ENCODE data around the gene IRF2BP1. TPM values are rescaled to one million over a fixed set of nuclear protein-coding genes. Genes with fewer than 3 reads are reported as not detected.

IRF2BP1 gene
- total and polyA plus RNA-seq, 2 of the 13 experiments (the other 11 are each of a cell fraction or from before 2014, with no cell fraction given): 4.3 to 14.3 TPM

DNA sequence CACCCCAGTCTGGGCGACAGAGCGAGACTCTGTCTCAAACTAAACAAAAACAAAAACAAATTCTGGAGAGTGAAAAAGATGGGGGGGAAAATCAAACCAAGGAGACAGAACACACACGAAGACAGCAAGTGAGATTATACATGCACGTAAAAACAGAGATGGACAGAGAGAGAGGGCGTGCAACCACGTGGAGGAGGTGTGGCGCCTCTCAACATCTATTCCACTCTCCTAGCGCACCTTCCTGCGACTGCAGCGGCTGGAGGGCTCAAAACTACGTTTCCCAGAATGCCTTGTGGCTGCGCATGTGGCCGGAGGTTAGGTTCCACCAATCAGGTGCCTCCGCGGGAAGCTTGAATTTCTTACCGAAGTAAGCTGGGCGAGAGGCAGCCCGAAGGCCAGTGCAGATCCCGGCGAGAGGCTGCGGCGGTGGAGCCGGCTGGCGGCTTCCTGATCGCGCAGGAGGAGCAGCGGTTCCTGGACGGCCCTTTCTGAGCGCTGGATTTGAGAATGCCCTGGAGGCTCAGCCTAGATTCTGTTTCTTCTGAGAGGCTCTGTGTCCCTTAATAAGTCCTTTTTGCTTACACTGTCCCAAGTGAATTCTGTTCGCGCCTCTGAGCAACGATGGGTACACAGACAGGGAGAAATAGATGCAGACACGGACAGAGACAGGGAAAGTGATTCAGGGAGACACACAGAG, 41.8 kb upstream of the IRF2BP1 start (continued):
- TF ChIP-seq, protein P1, sequence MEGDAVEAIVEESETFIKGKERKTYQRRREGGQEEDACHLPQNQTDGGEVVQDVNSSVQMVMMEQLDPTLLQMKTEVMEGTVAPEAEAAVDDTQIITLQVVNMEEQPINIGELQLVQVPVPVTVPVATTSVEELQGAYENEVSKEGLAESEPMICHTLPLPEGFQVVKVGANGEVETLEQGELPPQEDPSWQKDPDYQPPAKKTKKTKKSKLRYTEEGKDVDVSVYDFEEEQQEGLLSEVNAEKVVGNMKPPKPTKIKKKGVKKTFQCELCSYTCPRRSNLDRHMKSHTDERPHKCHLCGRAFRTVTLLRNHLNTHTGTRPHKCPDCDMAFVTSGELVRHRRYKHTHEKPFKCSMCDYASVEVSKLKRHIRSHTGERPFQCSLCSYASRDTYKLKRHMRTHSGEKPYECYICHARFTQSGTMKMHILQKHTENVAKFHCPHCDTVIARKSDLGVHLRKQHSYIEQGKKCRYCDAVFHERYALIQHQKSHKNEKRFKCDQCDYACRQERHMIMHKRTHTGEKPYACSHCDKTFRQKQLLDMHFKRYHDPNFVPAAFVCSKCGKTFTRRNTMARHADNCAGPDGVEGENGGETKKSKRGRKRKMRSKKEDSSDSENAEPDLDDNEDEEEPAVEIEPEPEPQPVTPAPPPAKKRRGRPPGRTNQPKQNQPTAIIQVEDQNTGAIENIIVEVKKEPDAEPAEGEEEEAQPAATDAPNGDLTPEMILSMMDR (CRISPR knock-in tag; IDR thresholded peaks at IDR 0.05): peak; percentile 43
- TF ChIP-seq SNAPC2 (CRISPR knock-in tag; IDR thresholded peaks at IDR 0.05): peak; percentile 76; the same call in 1 of the 2 replicates
- no peak for TF ChIP-seq ZNF773 (CRISPR knock-in tag; IDR thresholded peaks at IDR 0.05; ENCODE audit: borderline replicate concordance)
- no peak for TF ChIP-seq NR3C1 (CRISPR knock-in tag; IDR thresholded peaks at IDR 0.05)
- TF ChIP-seq ZFAT (CRISPR knock-in tag; conservative IDR thresholded peaks at IDR 0.05): no peak
- TF ChIP-seq, protein P2, sequence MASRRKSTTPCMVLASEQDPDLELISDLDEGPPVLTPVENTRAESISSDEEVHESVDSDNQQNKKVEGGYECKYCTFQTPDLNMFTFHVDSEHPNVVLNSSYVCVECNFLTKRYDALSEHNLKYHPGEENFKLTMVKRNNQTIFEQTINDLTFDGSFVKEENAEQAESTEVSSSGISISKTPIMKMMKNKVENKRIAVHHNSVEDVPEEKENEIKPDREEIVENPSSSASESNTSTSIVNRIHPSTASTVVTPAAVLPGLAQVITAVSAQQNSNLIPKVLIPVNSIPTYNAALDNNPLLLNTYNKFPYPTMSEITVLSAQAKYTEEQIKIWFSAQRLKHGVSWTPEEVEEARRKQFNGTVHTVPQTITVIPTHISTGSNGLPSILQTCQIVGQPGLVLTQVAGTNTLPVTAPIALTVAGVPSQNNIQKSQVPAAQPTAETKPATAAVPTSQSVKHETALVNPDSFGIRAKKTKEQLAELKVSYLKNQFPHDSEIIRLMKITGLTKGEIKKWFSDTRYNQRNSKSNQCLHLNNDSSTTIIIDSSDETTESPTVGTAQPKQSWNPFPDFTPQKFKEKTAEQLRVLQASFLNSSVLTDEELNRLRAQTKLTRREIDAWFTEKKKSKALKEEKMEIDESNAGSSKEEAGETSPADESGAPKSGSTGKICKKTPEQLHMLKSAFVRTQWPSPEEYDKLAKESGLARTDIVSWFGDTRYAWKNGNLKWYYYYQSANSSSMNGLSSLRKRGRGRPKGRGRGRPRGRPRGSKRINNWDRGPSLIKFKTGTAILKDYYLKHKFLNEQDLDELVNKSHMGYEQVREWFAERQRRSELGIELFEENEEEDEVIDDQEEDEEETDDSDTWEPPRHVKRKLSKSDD (CRISPR knock-in tag; IDR thresholded peaks at IDR 0.05; ENCODE audit: low read depth): 0 out of 2 replicates have a peak, but pooled peaks have one; percentile 61
- TF ChIP-seq ELF1 (CRISPR knock-in tag; IDR thresholded peaks at IDR 0.05): peak; percentile 84
- no peak for TF ChIP-seq ZNF747 (CRISPR knock-in tag; IDR thresholded peaks at IDR 0.05; ENCODE audit: borderline replicate concordance)
- TF ChIP-seq ZNF333 (CRISPR knock-in tag; IDR thresholded peaks at IDR 0.05; ENCODE audit: borderline replicate concordance): no peak
- TF ChIP-seq, protein P3, sequence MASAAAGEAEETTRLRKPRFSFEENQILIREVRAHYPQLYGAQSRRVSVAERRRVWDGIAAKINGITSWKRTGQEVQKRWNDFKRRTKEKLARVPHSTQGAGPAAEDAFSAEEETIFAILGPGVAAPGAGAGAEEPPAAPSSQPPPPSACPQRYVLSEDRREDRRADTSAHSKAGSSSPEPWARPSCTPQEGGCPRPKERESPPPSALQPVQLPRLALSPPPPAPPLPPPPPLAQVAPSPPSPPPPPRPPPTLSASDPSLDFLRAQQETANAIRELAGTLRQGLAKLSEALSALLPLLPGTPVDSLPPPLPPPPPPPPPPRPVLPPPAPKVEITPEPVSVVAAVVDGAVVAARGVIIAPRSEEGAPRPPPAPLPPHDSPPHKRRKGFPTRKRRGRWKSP (CRISPR knock-in tag; IDR thresholded peaks at IDR 0.05): no peak
- 0 out of 2 replicates have a peak, but pooled peaks have one; percentile 9 for TF ChIP-seq RARA (CRISPR knock-in tag; IDR thresholded peaks at IDR 0.05)
- no peak for TF ChIP-seq ZNF850 (CRISPR knock-in tag; conservative IDR thresholded peaks at IDR 0.05)
- TF ChIP-seq, protein P4, sequence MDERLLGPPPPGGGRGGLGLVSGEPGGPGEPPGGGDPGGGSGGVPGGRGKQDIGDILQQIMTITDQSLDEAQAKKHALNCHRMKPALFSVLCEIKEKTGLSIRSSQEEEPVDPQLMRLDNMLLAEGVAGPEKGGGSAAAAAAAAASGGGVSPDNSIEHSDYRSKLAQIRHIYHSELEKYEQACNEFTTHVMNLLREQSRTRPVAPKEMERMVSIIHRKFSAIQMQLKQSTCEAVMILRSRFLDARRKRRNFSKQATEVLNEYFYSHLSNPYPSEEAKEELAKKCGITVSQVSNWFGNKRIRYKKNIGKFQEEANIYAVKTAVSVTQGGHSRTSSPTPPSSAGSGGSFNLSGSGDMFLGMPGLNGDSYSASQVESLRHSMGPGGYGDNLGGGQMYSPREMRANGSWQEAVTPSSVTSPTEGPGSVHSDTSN (CRISPR knock-in tag; IDR thresholded peaks at IDR 0.05): no peak
- TF ChIP-seq, protein P5, sequence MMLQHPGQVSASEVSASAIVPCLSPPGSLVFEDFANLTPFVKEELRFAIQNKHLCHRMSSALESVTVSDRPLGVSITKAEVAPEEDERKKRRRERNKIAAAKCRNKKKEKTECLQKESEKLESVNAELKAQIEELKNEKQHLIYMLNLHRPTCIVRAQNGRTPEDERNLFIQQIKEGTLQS (CRISPR knock-in tag; IDR thresholded peaks at IDR 0.05): peak; percentile 16; the same call in 1 of the 2 replicates
- no peak for TF ChIP-seq EED (CRISPR knock-in tag; IDR thresholded peaks at IDR 0.05)
- peak; percentile 64; the same call in 1 of the 2 replicates for TF ChIP-seq FOXC1 (CRISPR knock-in tag; IDR thresholded peaks at IDR 0.05; ENCODE audit: borderline replicate concordance)
- peak; percentile 32; the same call in 1 of the 2 replicates for TF ChIP-seq RXRB (CRISPR knock-in tag; IDR thresholded peaks at IDR 0.05; ENCODE audit: borderline replicate concordance)
- TF ChIP-seq SALL2 (CRISPR knock-in tag; IDR thresholded peaks at IDR 0.05): no peak
- TF ChIP-seq JARID2 (CRISPR knock-in tag; IDR thresholded peaks at IDR 0.05; ENCODE audit: insufficient replicate concordance): no peak
- TF ChIP-seq GABPA (IDR thresholded peaks at IDR 0.05; ENCODE audit: low read depth, low read length): peak; percentile 31; the same call in 1 of the 2 replicates
- peak; percentile 88 for TF ChIP-seq GABPA (CRISPR knock-in tag; IDR thresholded peaks at IDR 0.05; ENCODE audit: low read depth)
- TF ChIP-seq, protein P6, sequence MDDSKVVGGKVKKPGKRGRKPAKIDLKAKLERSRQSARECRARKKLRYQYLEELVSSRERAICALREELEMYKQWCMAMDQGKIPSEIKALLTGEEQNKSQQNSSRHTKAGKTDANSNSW (CRISPR knock-in tag; IDR thresholded peaks at IDR 0.05; ENCODE audit: borderline replicate concordance): no peak
- no peak for TF ChIP-seq PCBP1 (IDR thresholded peaks at IDR 0.05; ENCODE audit: borderline replicate concordance, low read depth, low read length)

Data from HepG2 (cell line).